Measurements from ENCODE around the gene EGFR. TPM values are rescaled to one million over a fixed set of nuclear protein-coding genes. Genes with fewer than 3 reads are reported as not detected.

Gene EGFR
- total and polyA plus RNA-seq, 2 donors (not counting 3 experiments of a cell fraction or from before 2014, with no cell fraction given), result 1.5 to 4.1 TPM

GRCh38 chr7:55026086-55026790, 7.4 kb downstream of the EGFR start:
- Histone ChIP-seq H3K36me3 (ENCODE audit: control insufficient read depth in 2 of 2, extremely low read depth in 1 of 2, insufficient read depth in 2 of 2, low read length in 2 of 2) (no peaks in the 10 kb centered on the region), H3K27me3 (ENCODE audit: control insufficient read depth in 2 of 2, insufficient read depth in 2 of 2, low read length in 2 of 2) (no peaks in the 10 kb centered on the region), H3K9me1 (replicated peaks; ENCODE audit: control insufficient read depth, extremely low read depth, insufficient read depth, low read length) (no peaks in the 10 kb centered on the region), H3K9ac (replicated peaks; ENCODE audit: extremely low read depth, insufficient read depth, low read length) (no peak overlapping the region), H3K4me1 (ENCODE audit: control insufficient read depth, extremely low read depth, insufficient read depth, low read length) (no peaks in the 10 kb centered on the region), H3K9me3 (replicated peaks; ENCODE audit: control insufficient read depth, insufficient read depth, low read length) (no peaks in the 10 kb centered on the region), H4K20me1 (replicated peaks; ENCODE audit: control insufficient read depth, extremely low read depth, insufficient read depth, low read length) (no peaks in the 10 kb centered on the region), H2AFZ (ENCODE audit: low read depth, low read length) (no peak overlapping the region), H3K4me3 (replicated peaks in 1 of 3; ENCODE audit: insufficient read depth in 1 of 3, low read depth in 1 of 3, low read length in 3 of 3) (no peak overlapping the region), H3K27ac (ENCODE audit: insufficient read depth, low read depth, low read length) (no peak overlapping the region), H3K79me2 (ENCODE audit: control insufficient read depth, insufficient read depth, low read length) (peaks cover 3% of the 10 kb centered on the region), H3K4me2 (ENCODE audit: insufficient read depth, low read length) (no peak overlapping the region)
- CTCF ChIA-PET, result interaction anchor here (0.8 to 1.9 kb wide), 3 partner anchors 11 to 229 kb away, joined by 3 to 6 read pairs (median 4); no protein-coding TSS in a partner anchor
- dilution Hi-C loops (cut with MboI; ENCODE audit: extremely low pct_ligation_motif_present, low sequenced_read_pairs), result no loop called here
- TF ChIP-seq POLR2AphosphoS5 (IDR thresholded peaks at IDR 0.05; ENCODE audit: insufficient read depth, low read depth, low read length), result no peak
- TF ChIP-seq MAX (IDR thresholded peaks at IDR 0.05; ENCODE audit: insufficient read depth, insufficient read length), result no peak
- no peak for TF ChIP-seq POLR2A (IDR thresholded peaks at IDR 0.05; ENCODE audit: low read depth, low read length)
- TF ChIP-seq JUN (IDR thresholded peaks at IDR 0.05; ENCODE audit: borderline replicate concordance, insufficient read depth, insufficient read length, low read depth), result no peak
- TF ChIP-seq CTCF (IDR thresholded peaks at IDR 0.05; ENCODE audit: extremely low read depth in 1 of 2, insufficient read depth in 1 of 2, low read depth in 1 of 2, low read length in 2 of 2), result no peak
- no peak for TF ChIP-seq MYC (IDR thresholded peaks at IDR 0.05; ENCODE audit: low read depth, low read length)
- TF ChIP-seq FOS (IDR thresholded peaks at IDR 0.05; ENCODE audit: borderline replicate concordance, insufficient read depth, low read length), result no peak
- no peak for TF ChIP-seq GATA2 (IDR thresholded peaks at IDR 0.05; ENCODE audit: insufficient read depth, insufficient read length, low read depth, low read length)
- no peak for TF ChIP-seq EZH2 (IDR thresholded peaks at IDR 0.05; ENCODE audit: borderline replicate concordance, low read depth, low read length, severe bottlenecking)
- intact Hi-C loops (cut with micrococcal nuclease), result no loop called here
- no peak for FAIRE-seq
- no TSS peak for BruUV-seq (replicated peaks)
- no peak for DNase-seq (ENCODE audit: low read depth, low spot score)
- POLR2A ChIA-PET, result no interaction called here

Data from endothelial cell of umbilical vein (primary cell).